ENCODE data around the gene TPRG1.
A peak's percentile ranks its signal among the peaks of the same experiment; 100 is the strongest.

Gene TPRG1

DNA sequence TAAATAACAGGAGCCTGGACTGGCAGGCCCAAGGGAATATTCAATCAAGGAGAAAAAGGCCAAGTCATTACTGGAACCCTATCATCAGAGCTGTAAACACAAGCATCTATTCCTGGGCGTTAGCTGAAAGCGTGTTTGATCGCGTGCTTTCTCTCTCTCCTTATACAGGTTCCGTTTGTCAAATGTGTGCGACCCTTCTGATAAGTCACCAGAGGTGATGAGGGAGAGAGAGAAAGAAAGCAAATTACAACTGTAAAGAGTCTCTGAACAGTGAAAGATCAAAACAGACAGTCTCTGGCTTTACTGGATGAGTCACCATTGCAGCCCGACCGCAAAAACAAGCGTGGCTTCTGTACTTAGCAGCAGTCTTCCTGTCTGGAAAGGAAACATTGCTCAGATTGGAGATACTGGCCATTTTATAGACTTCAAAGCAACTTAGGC, 39.5 kb upstream of the TPRG1 start:
- H3K4me2 ChIP-seq (ENCODE audit: low read length, poor library complexity, severe bottlenecking), result no peak overlapping the region
- no peaks in the 10 kb centered on the region for H3K36me3 ChIP-seq (ENCODE audit: control insufficient read depth in 1 of 2, insufficient read depth in 2 of 2, low read depth in 1 of 2, low read length in 2 of 2)
- no peak overlapping the region for H2AFZ ChIP-seq (ENCODE audit: low read depth, low read length)
- H3K23ac ChIP-seq (ENCODE audit: low read length in 2 of 2), result no peak overlapping the region
- no peaks in the 10 kb centered on the region for H3K79me1 ChIP-seq (replicated peaks; ENCODE audit: low read length, poor library complexity, severe bottlenecking)
- H2BK12ac ChIP-seq (ENCODE audit: low read length in 2 of 2), result peak overlapping the region in 1 of 2 experiments; percentile 65
- H3K9ac ChIP-seq (ENCODE audit: low read length), result peak overlapping the region; percentile 57
- H3K4me1 ChIP-seq (ENCODE audit: control insufficient read depth, insufficient read depth, low read depth, low read length), result no peaks in the 10 kb centered on the region
- no peaks in the 10 kb centered on the region for H3K9me3 ChIP-seq (ENCODE audit: control insufficient read depth, low read length)
- H2AK5ac ChIP-seq (ENCODE audit: low read length, severe bottlenecking), result no peak overlapping the region
- peak overlapping the region; percentile 56 for H3K27ac ChIP-seq (ENCODE audit: low read length, poor library complexity, severe bottlenecking)
- WGBS, result 1% methylated on average over 9 of the region's 9 CpGs
- H3K4ac ChIP-seq (ENCODE audit: low read depth in 1 of 2, low read length in 2 of 2), result no peak overlapping the region
- H4K8ac ChIP-seq (ENCODE audit: low read length), result no peak overlapping the region
- peak; percentile 94 for DNase-seq
- peak overlapping the region in 1 of 2 experiments; percentile 0 for H3K4me3 ChIP-seq (ENCODE audit: insufficient read depth in 1 of 2, low read depth in 1 of 2, low read length in 2 of 2)
- H3K14ac ChIP-seq (ENCODE audit: low read length in 2 of 2), result no peak overlapping the region
- no peak overlapping the region for H2BK15ac ChIP-seq (ENCODE audit: low read depth, poor library complexity, severe bottlenecking)
- no peak overlapping the region for H2BK5ac ChIP-seq (ENCODE audit: low read depth, low read length, poor library complexity, severe bottlenecking)
- H4K91ac ChIP-seq (ENCODE audit: low read length), result no peak overlapping the region
- H3K18ac ChIP-seq (ENCODE audit: low read depth in 1 of 2, low read length in 2 of 2), result peak overlapping the region in 1 of 2 experiments; percentile 86
- H3K27me3 ChIP-seq (ENCODE audit: control insufficient read depth in 1 of 2, insufficient read depth in 1 of 2, low read length in 2 of 2), result no peaks in the 10 kb centered on the region
- H2BK120ac ChIP-seq (ENCODE audit: low read depth, low read length), result no peak overlapping the region

DNA sequence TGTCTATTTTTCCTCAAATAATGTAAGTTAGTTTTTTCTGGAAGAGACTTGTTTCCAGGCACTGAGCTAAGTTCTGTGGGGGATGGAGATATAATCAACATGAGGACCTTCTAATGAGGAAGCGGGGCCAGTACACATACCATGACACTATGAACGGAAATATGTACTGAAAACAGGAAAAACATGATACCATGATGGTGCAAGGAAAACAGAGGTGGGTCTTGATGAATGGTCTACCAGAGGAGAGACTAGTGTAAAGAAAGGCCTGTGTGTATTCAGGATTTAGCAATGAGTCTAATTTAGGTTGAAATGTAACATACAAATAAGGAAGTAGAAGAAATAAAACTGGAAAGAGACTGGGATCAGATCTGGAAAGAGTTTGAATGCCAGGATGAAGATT, 38.9 kb upstream of the TPRG1 start:
- 97% methylated on average over 2 of the region's 2 CpGs for WGBS
- no peaks in the 10 kb centered on the region for H3K9me3 ChIP-seq (ENCODE audit: control insufficient read depth, low read length)

DNA sequence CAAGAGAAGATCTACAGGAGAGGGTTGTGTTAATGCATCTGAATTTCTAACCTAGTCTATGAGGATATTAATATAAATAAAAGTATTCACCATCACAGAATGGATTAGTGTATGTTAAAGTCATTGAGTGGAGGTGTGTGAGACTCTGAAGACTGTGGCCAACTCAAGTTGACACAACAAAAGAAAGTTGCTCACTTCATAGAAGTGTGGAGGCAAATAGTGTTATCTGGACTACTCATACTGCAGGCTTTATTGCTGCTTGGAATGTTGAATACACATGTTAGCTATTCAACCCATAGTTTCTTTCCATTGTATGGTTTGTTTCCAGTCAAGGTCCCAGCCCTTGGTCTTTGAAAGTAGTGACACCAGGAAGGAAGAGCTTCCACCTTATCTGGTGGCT, 38.0 kb upstream of the TPRG1 start:
- DNase-seq, result no peak
- H2BK5ac ChIP-seq (ENCODE audit: low read depth, low read length, poor library complexity, severe bottlenecking), result no peak overlapping the region
- no peak overlapping the region for H3K4ac ChIP-seq (ENCODE audit: low read depth in 1 of 2, low read length in 2 of 2)
- H3K79me1 ChIP-seq (replicated peaks; ENCODE audit: low read length, poor library complexity, severe bottlenecking), result no peaks in the 10 kb centered on the region
- no peak overlapping the region for H2AK5ac ChIP-seq (ENCODE audit: low read length, severe bottlenecking)
- H3K14ac ChIP-seq (ENCODE audit: low read length in 2 of 2), result no peak overlapping the region
- no peak overlapping the region for H3K18ac ChIP-seq (ENCODE audit: low read depth in 1 of 2, low read length in 2 of 2)
- no peak overlapping the region for H2AFZ ChIP-seq (ENCODE audit: low read depth, low read length)
- no peak overlapping the region for H3K9ac ChIP-seq (ENCODE audit: low read length)
- H3K4me3 ChIP-seq (ENCODE audit: insufficient read depth in 1 of 2, low read depth in 1 of 2, low read length in 2 of 2), result no peak overlapping the region
- no peaks in the 10 kb centered on the region for H3K27me3 ChIP-seq (ENCODE audit: control insufficient read depth in 1 of 2, insufficient read depth in 1 of 2, low read length in 2 of 2)
- no peak overlapping the region for H2BK12ac ChIP-seq (ENCODE audit: low read length in 2 of 2)
- H3K36me3 ChIP-seq (ENCODE audit: control insufficient read depth in 1 of 2, insufficient read depth in 2 of 2, low read depth in 1 of 2, low read length in 2 of 2), result no peaks in the 10 kb centered on the region
- no peak overlapping the region for H4K8ac ChIP-seq (ENCODE audit: low read length)
- no peak overlapping the region for H3K4me2 ChIP-seq (ENCODE audit: low read length, poor library complexity, severe bottlenecking)
- no peak overlapping the region for H3K23ac ChIP-seq (ENCODE audit: low read length in 2 of 2)
- H3K4me1 ChIP-seq (ENCODE audit: control insufficient read depth, insufficient read depth, low read depth, low read length), result no peaks in the 10 kb centered on the region
- no peak overlapping the region for H2BK15ac ChIP-seq (ENCODE audit: low read depth, poor library complexity, severe bottlenecking)
- H3K9me3 ChIP-seq (ENCODE audit: control insufficient read depth, low read length), result no peaks in the 10 kb centered on the region
- H3K27ac ChIP-seq (ENCODE audit: low read length, poor library complexity, severe bottlenecking), result no peak overlapping the region
- H4K91ac ChIP-seq (ENCODE audit: low read length), result no peak overlapping the region
- no peak overlapping the region for H2BK120ac ChIP-seq (ENCODE audit: low read depth, low read length)

More for the DNA sequence above, 38.9 kb upstream of the TPRG1 start:
- Histone ChIP-seq H2AFZ (ENCODE audit: low read depth, low read length) (no peak overlapping the region), H4K91ac (ENCODE audit: low read length) (no peak overlapping the region), H3K36me3 (ENCODE audit: control insufficient read depth in 1 of 2, insufficient read depth in 2 of 2, low read depth in 1 of 2, low read length in 2 of 2) (no peaks in the 10 kb centered on the region), H2BK5ac (ENCODE audit: low read depth, low read length, poor library complexity, severe bottlenecking) (no peak overlapping the region), H3K14ac (ENCODE audit: low read length in 2 of 2) (no peak overlapping the region), H2AK5ac (ENCODE audit: low read length, severe bottlenecking) (no peak overlapping the region), H3K9ac (ENCODE audit: low read length) (no peak overlapping the region), H3K4me3 (ENCODE audit: insufficient read depth in 1 of 2, low read depth in 1 of 2, low read length in 2 of 2) (no peak overlapping the region), H3K23ac (ENCODE audit: low read length in 2 of 2) (no peak overlapping the region), H2BK15ac (ENCODE audit: low read depth, poor library complexity, severe bottlenecking) (no peak overlapping the region), H4K8ac (ENCODE audit: low read length) (no peak overlapping the region), H3K18ac (ENCODE audit: low read depth in 1 of 2, low read length in 2 of 2) (peak overlapping the region in 1 of 2 experiments; percentile 66), H3K27ac (ENCODE audit: low read length, poor library complexity, severe bottlenecking) (peak overlapping the region; percentile 56), H3K27me3 (ENCODE audit: control insufficient read depth in 1 of 2, insufficient read depth in 1 of 2, low read length in 2 of 2) (no peaks in the 10 kb centered on the region), H3K4me2 (ENCODE audit: low read length, poor library complexity, severe bottlenecking) (no peak overlapping the region), H3K4me1 (ENCODE audit: control insufficient read depth, insufficient read depth, low read depth, low read length) (no peaks in the 10 kb centered on the region), H2BK120ac (ENCODE audit: low read depth, low read length) (peak overlapping the region; percentile 52), H2BK12ac (ENCODE audit: low read length in 2 of 2) (peak overlapping the region in 1 of 2 experiments; percentile 14), H3K4ac (ENCODE audit: low read depth in 1 of 2, low read length in 2 of 2) (peak overlapping the region; percentile 70 to 80), H3K79me1 (replicated peaks; ENCODE audit: low read length, poor library complexity, severe bottlenecking) (no peaks in the 10 kb centered on the region)
- DNase-seq, result no peak

DNA sequence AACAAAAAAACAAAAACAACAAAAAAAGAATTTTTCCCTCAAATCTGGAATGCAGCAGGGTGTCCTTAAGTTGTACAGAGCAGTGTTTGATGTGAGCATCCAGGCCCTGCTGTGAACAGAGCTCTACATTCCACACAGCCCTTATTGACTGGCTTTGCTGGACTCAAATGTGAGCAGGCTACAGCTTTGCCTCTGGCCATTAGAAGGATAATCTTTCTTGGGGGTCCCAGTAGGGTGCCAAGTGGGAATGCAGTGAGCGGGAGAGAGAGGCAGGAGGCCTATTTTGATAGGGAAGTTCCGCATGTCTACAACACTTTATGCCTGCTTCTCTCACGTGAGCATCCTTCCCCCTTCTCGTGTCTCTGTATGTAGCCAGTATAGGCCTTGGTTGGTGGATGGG, 34.4 kb upstream of the TPRG1 start:
- H2AK5ac ChIP-seq (ENCODE audit: low read length, severe bottlenecking), result no peak overlapping the region
- no peak overlapping the region for H3K18ac ChIP-seq (ENCODE audit: low read depth in 1 of 2, low read length in 2 of 2)
- no peaks in the 10 kb centered on the region for H3K4me1 ChIP-seq (ENCODE audit: control insufficient read depth, insufficient read depth, low read depth, low read length)
- no peak overlapping the region for H2AFZ ChIP-seq (ENCODE audit: low read depth, low read length)
- 92% methylated on average over 4 of the region's 4 CpGs for WGBS
- no peak overlapping the region for H3K23ac ChIP-seq (ENCODE audit: low read length in 2 of 2)
- no peak overlapping the region for H4K8ac ChIP-seq (ENCODE audit: low read length)
- H3K27ac ChIP-seq (ENCODE audit: low read length, poor library complexity, severe bottlenecking), result no peak overlapping the region
- H3K4me2 ChIP-seq (ENCODE audit: low read length, poor library complexity, severe bottlenecking), result no peak overlapping the region
- no peak overlapping the region for H4K91ac ChIP-seq (ENCODE audit: low read length)
- H3K9ac ChIP-seq (ENCODE audit: low read length), result no peak overlapping the region
- no peaks in the 10 kb centered on the region for H3K36me3 ChIP-seq (ENCODE audit: control insufficient read depth in 1 of 2, insufficient read depth in 2 of 2, low read depth in 1 of 2, low read length in 2 of 2)
- H2BK12ac ChIP-seq (ENCODE audit: low read length in 2 of 2), result no peak overlapping the region
- no peaks in the 10 kb centered on the region for H3K27me3 ChIP-seq (ENCODE audit: control insufficient read depth in 1 of 2, insufficient read depth in 1 of 2, low read length in 2 of 2)
- no peak for DNase-seq
- H3K9me3 ChIP-seq (ENCODE audit: control insufficient read depth, low read length), result no peaks in the 10 kb centered on the region
- H2BK120ac ChIP-seq (ENCODE audit: low read depth, low read length), result no peak overlapping the region
- no peaks in the 10 kb centered on the region for H3K79me1 ChIP-seq (replicated peaks; ENCODE audit: low read length, poor library complexity, severe bottlenecking)
- H3K14ac ChIP-seq (ENCODE audit: low read length in 2 of 2), result no peak overlapping the region
- H2BK15ac ChIP-seq (ENCODE audit: low read depth, poor library complexity, severe bottlenecking), result no peak overlapping the region
- no peak overlapping the region for H3K4me3 ChIP-seq (ENCODE audit: insufficient read depth in 1 of 2, low read depth in 1 of 2, low read length in 2 of 2)
- no peak overlapping the region for H2BK5ac ChIP-seq (ENCODE audit: low read depth, low read length, poor library complexity, severe bottlenecking)
- no peak overlapping the region for H3K4ac ChIP-seq (ENCODE audit: low read depth in 1 of 2, low read length in 2 of 2)

Data from mesenchymal stem cell (in vitro differentiated cells and primary cell).